NB4 (cell line): ENCODE results near the gene NOC2L.

ENCODE experiments used
- DNase-seq: peaks from one replicate; pipeline ENCODE4 v3.0.0; 2010; ENCODE audit warnings: low read depth
- H3K4me3 ChIP-seq: one replicate; pipeline ENCODE4 v1.5.1; 2011; ENCODE audit warnings: mild to moderate bottlenecking, low read depth, low read length, moderate library complexity
- CTCF ChIP-seq: IDR thresholded peaks from one replicate; pipeline ENCODE4 v1.5.1; 2012; ENCODE audit warnings: low read depth, low read length
- MAX ChIP-seq: IDR thresholded peaks from 2 replicates; pipeline ENCODE4 v1.6.1; 2011; ENCODE audit warnings: low read depth, low read length
- MYC ChIP-seq: IDR thresholded peaks from 2 replicates; pipeline ENCODE4 v1.6.1; 2011; ENCODE audit warnings: low read depth, low read length
- POLR2A ChIP-seq: IDR thresholded peaks from 2 replicates; pipeline ENCODE4 v1.6.1; 2011; ENCODE audit warnings: mild to moderate bottlenecking; ENCODE audit not compliant: insufficient read length; ENCODE audit errors: extremely low read depth

NOC2L gene

GRCh38 chr1:971751-972506 lies 12.9 kb upstream of the NOC2L start:
- TF ChIP-seq CTCF (no peak), MAX (no peak), POLR2A (no peak), MYC (no peak)
- H3K4me3 ChIP-seq: no peak overlapping the region
- no peak for DNase-seq

- TF ChIP-seq MAX (no peak), CTCF (no peak), MYC (no peak), POLR2A (no peak)
- no peak overlapping the region for H3K4me3 ChIP-seq
- DNase-seq: no peak
These were observed 12.1 kb upstream of the NOC2L start for GRCh38 chr1:970973-971730.

- TF ChIP-seq CTCF (no peak), MAX (no peak), MYC (no peak), POLR2A (no peak)
- H3K4me3 ChIP-seq: no peak overlapping the region
- no peak for DNase-seq
These were observed 11.4 kb upstream of the NOC2L start for GRCh38 chr1:970242-970972.

- DNase-seq: no peak
- TF ChIP-seq MYC (no peak), POLR2A (no peak), MAX (no peak), CTCF (no peak)
- no peak overlapping the region for H3K4me3 ChIP-seq
These were observed 10.3 kb upstream of the NOC2L start for GRCh38 chr1:969260-969855.
